Epidermal melanocyte (primary cell): ENCODE data around the gene LUZP2.

Source experiments
- DNase-seq: peaks from one replicate; pipeline ENCODE4 v3.0.0; 2011; ENCODE audit warnings: low spot score; ENCODE audit not compliant: insufficient read length

LUZP2 gene

GRCh38 chr11:25066706-25067105, 569.9 kb downstream of the LUZP2 start:
- no peak for DNase-seq

- no peak for DNase-seq
Measured at GRCh38 chr11:25068451-25068850, 571.6 kb downstream of the LUZP2 start.

GRCh38 chr11:25094085-25094802, 597.4 kb downstream of the LUZP2 start:
- no peak for DNase-seq

GRCh38 chr11:25119416-25119815, 622.6 kb downstream of the LUZP2 start:
- DNase-seq, result no peak
